Liver (tissue), 9 donors: ENCODE results near the gene TEX2. TPM values are rescaled to one million over a fixed set of nuclear protein-coding genes. Genes with fewer than 3 reads are reported as not detected.

Experiments
- DNase-seq: peaks from one replicate; pipeline ENCODE4 v3.0.0-alpha.2; 2017; ENCODE audit warnings: low spot score
- H3K27ac ChIP-seq, 2 donors: one replicate each; pipeline ENCODE4 v1.7.0; 2013; ENCODE audit warnings: inconsistent platforms in 2 of 2, low read length in 2 of 2, control low read depth in 1 of 2, low read depth in 1 of 2, mild to moderate bottlenecking in 1 of 2
- H3K27me3 ChIP-seq, 4 donors: one replicate each; pipeline versions ENCODE4 v1.6.1 to v1.7.0; 2013; ENCODE audit warnings: low read length in 3 of 4, inconsistent platforms in 1 of 4, mild to moderate bottlenecking in 1 of 4, moderate library complexity in 1 of 4; ENCODE audit not compliant: control insufficient read depth in 4 of 4, insufficient read depth in 4 of 4
- H3K36me3 ChIP-seq, 4 donors: one replicate each; pipeline versions ENCODE4 v1.6.1 to v1.7.0; 2013; ENCODE audit warnings: low read length in 3 of 4, mild to moderate bottlenecking in 3 of 4, low read depth in 1 of 4, moderate library complexity in 1 of 4; ENCODE audit not compliant: control insufficient read depth in 4 of 4, insufficient read depth in 3 of 4
- H3K4me1 ChIP-seq, 4 donors: one replicate each; pipeline versions ENCODE4 v1.6.1 to v1.7.0; 2013; ENCODE audit warnings: low read length in 3 of 4, mild to moderate bottlenecking in 3 of 4, moderate library complexity in 1 of 4; ENCODE audit not compliant: control insufficient read depth in 4 of 4, insufficient read depth in 4 of 4
- H3K4me3 ChIP-seq, 3 donors: one replicate each; pipeline versions ENCODE4 v1.6.1 to v1.7.0; 2013; ENCODE audit warnings: low read length in 3 of 3, control low read depth in 1 of 3, low read depth in 1 of 3, mild to moderate bottlenecking in 1 of 3
- H3K9ac ChIP-seq, 2 donors: one replicate each; pipeline ENCODE4 v1.7.0; 2013; ENCODE audit warnings: low read length in 2 of 2, mild to moderate bottlenecking in 2 of 2, moderate library complexity in 2 of 2, control low read depth in 1 of 2, low read depth in 1 of 2
- H3K9me3 ChIP-seq, 4 donors: one replicate each; pipeline versions ENCODE4 v1.6.1 to v1.7.0; 2013; ENCODE audit warnings: low read length in 3 of 4; ENCODE audit not compliant: control insufficient read depth in 4 of 4
- ATF3 ChIP-seq: IDR thresholded peaks from 2 replicates; pipeline ENCODE4 v1.6.1; 2016; ENCODE audit warnings: antibody characterized with exemption
- CTCF ChIP-seq: fragments of 150-350 bp; IDR thresholded peaks from 2 replicates; pipeline ENCODE4 v1.5.1; 2017; ENCODE audit warnings: improper control_type of control experiment, low read depth, low read length; ENCODE audit not compliant: missing input control
- EGR1 ChIP-seq, 2 donors: IDR thresholded peaks; 2 replicates each; pipeline ENCODE4 v1.6.1; 2016 to 2018; ENCODE audit warnings: antibody characterized with exemption in 2 of 2, low read depth in 2 of 2
- FOXA1 ChIP-seq: IDR thresholded peaks from 2 replicates; pipeline ENCODE4 v1.6.1; 2016; ENCODE audit warnings: antibody characterized with exemption
- FOXA2 ChIP-seq: IDR thresholded peaks from 2 replicates; pipeline ENCODE4 v1.6.1; 2016; ENCODE audit warnings: antibody characterized with exemption
- GABPA ChIP-seq, 2 donors: IDR thresholded peaks in 1 of 2; conservative IDR thresholded peaks in 1 of 2; 2 replicates each; pipeline ENCODE4 v1.6.1; 2016; ENCODE audit warnings: antibody characterized with exemption in 2 of 2, mild to moderate bottlenecking in 1 of 2, moderate library complexity in 1 of 2
- HNF4A ChIP-seq, 2 donors: conservative IDR thresholded peaks; 2 replicates each; pipeline ENCODE4 v1.6.1; 2016; ENCODE audit warnings: antibody characterized with exemption in 2 of 2, mild to moderate bottlenecking in 2 of 2
- HNF4G ChIP-seq: IDR thresholded peaks from 2 replicates; pipeline ENCODE4 v1.6.1; 2016; ENCODE audit warnings: antibody characterized with exemption
- JUND ChIP-seq, 2 donors: IDR thresholded peaks; 2 replicates each; pipeline ENCODE4 v1.6.1; 2016; ENCODE audit warnings: antibody characterized with exemption in 2 of 2
- MAX ChIP-seq: IDR thresholded peaks from 2 replicates; pipeline ENCODE4 v1.6.1; 2016; ENCODE audit warnings: antibody characterized with exemption
- NR2F2 ChIP-seq: IDR thresholded peaks from 2 replicates; pipeline ENCODE4 v1.6.1; 2016; ENCODE audit warnings: antibody characterized with exemption
- REST ChIP-seq: IDR thresholded peaks from 2 replicates; pipeline ENCODE4 v1.6.1; 2016; ENCODE audit warnings: antibody characterized with exemption, mild to moderate bottlenecking
- RXRA ChIP-seq, 2 donors: IDR thresholded peaks; 2 replicates each; pipeline ENCODE4 v1.6.1; 2017 to 2018; ENCODE audit warnings: antibody characterized with exemption in 2 of 2, mild to moderate bottlenecking in 1 of 2
- YY1 ChIP-seq: IDR thresholded peaks from 2 replicates; pipeline ENCODE4 v1.6.1; 2016; ENCODE audit warnings: antibody characterized with exemption, mild to moderate bottlenecking
- WGBS: extraction: QIAGEN DNeasy Blood & Tissue Kit; methylation state at CpG from one replicate; pipeline ENCODE4 v1.1.7; 2013; 5-methylcytosine and 5-hydroxymethylcytosine counted together
- polyA plus RNA-seq, 2 donors: library from polyadenylated mRNA; stranded (reverse) in 1 of 2; unstranded in 1 of 2; fragments of 200-250 nt in 1 of 2; fragments of >200 nt in 1 of 2; fragmentation: Nextera tagmentation in 1 of 2; extraction: Ambion mirVana in 1 of 2; gene quantifications; one replicate each; pipeline versions ENCODE4 v1.2.1 to v1.2.3, GENCODE V29; 2013 to 2015
- total RNA-seq, 2 donors: library from RNA; depleted of rRNA; stranded (reverse); fragments of >200 nt; gene quantifications; one replicate each; pipeline ENCODE4 v1.2.3, GENCODE V29; 2014
- donor health status: healthy.
- donor health status: healthy.
- donor health status: healthy.
- donor health status: healthy.
- donor health status: healthy.

Gene TEX2
- total and polyA plus RNA-seq, 4 donors = 15.9 to 39.8 (median 28.2) TPM

GRCh38 chr17:64243340-64243739, 19.7 kb downstream of the TEX2 start:
- TF ChIP-seq RXRA (IDR thresholded peaks at IDR 0.05) (no peak), HNF4A (conservative IDR thresholded peaks at IDR 0.05) (no peak), NR2F2 (no peak), HNF4G (no peak), YY1 (no peak)
- Histone ChIP-seq H3K9me3 (no peaks in the 10 kb centered on the region), H3K27ac (no peak overlapping the region), H3K4me1 (peaks cover 0 to 12% (median 5%) of the 10 kb centered on the region in 4 donors), H3K9ac (no peak overlapping the region), H3K4me3 (no peak overlapping the region), H3K36me3 (peaks cover 0 to 2% (median under 1%) of the 10 kb centered on the region in 4 donors), H3K27me3 (no peaks in the 10 kb centered on the region)
- no peak for DNase-seq
- WGBS = 97% methylated on average over 2 of the region's 2 CpGs

GRCh38 chr17:64242633-64243032, 20.4 kb downstream of the TEX2 start:
- H3K4me3 ChIP-seq = no peak overlapping the region

More at GRCh38 chr17:64242633-64243032, 20.4 kb downstream of the TEX2 start:
- TF ChIP-seq EGR1 (IDR thresholded peaks at IDR 0.05; ENCODE audit: low read depth in 2 of 2) = no peak
- no peak for TF ChIP-seq FOXA1
- TF ChIP-seq GABPA (IDR thresholded peaks at IDR 0.05 in 1 of 2, conservative IDR thresholded peaks at IDR 0.05 in 1 of 2) = no peak
- TF ChIP-seq YY1 = no peak
- TF ChIP-seq MAX = no peak
- no peak for TF ChIP-seq JUND (IDR thresholded peaks at IDR 0.05)
- TF ChIP-seq HNF4A (conservative IDR thresholded peaks at IDR 0.05) = no peak
- TF ChIP-seq REST = no peak
- no peak for TF ChIP-seq RXRA (IDR thresholded peaks at IDR 0.05)
- TF ChIP-seq ATF3 = no peak
- no peak for TF ChIP-seq CTCF
- TF ChIP-seq NR2F2 = no peak
- TF ChIP-seq FOXA2 = no peak
- peaks cover 0 to 12% (median 5%) of the 10 kb centered on the region in 4 donors for H3K4me1 ChIP-seq
- 96% methylated on average over 7 of the region's 7 CpGs for WGBS
- H3K27me3 ChIP-seq = no peaks in the 10 kb centered on the region
- H3K9me3 ChIP-seq = no peaks in the 10 kb centered on the region
- no peak overlapping the region for H3K27ac ChIP-seq
- H3K36me3 ChIP-seq = peaks cover 0 to 2% (median under 1%) of the 10 kb centered on the region in 4 donors
- no peak for DNase-seq
- no peak overlapping the region for H3K9ac ChIP-seq
